ENCODE results near the gene CFAP210.

The CFAP210 gene

DNA sequence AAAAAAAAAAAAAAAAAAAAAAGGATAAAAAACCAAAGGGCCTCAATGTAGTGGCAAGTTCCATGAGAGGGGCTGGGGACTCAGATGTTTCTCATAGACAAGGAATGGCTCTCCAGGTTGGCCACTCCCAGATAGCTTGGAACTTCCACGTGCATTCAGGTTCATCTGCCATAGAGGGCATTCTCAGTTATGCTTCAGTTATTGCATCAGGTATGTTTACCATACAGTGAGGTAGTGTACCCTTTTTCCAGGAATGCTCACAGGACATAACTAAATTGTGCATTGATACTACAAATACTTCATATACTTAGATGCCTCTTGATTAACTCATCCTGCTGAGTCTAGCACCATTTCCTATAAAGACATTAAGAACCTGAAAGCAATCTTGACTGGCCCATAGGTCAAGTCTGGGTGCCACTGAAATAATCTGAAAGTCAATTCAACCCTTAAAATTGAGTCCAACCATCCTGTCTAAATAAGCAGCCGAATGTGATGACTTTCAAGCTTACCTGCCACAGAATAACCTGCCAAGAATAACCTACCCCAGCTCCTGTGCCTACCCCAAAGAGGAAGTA, 24.8 kb upstream of the CFAP210 start:
- H3K4me3 ChIP-seq (ENCODE audit: control insufficient read depth, low read depth, low read length) = no peak overlapping the region
- no peak for TF ChIP-seq CTCF (conservative IDR thresholded peaks at IDR 0.05; ENCODE audit: control insufficient read depth, insufficient read depth, low read depth, low read length)
- DNase-seq (ENCODE audit: low read depth) = no peak

GRCh38 chr2:169717691-169718063, 23.5 kb upstream of the CFAP210 start:
- no peak for DNase-seq (ENCODE audit: low read depth)
- no peak for TF ChIP-seq CTCF (conservative IDR thresholded peaks at IDR 0.05; ENCODE audit: control insufficient read depth, insufficient read depth, low read depth, low read length)
- H3K4me3 ChIP-seq (ENCODE audit: control insufficient read depth, low read depth, low read length) = no peak overlapping the region

GRCh38 chr2:169716938-169717690, 22.9 kb upstream of the CFAP210 start:
- peak; percentile 6 for DNase-seq (ENCODE audit: low read depth)
- TF ChIP-seq CTCF (conservative IDR thresholded peaks at IDR 0.05; ENCODE audit: control insufficient read depth, insufficient read depth, low read depth, low read length) = no peak

GRCh38 chr2:169716238-169716886, 22.2 kb upstream of the CFAP210 start:
- DNase-seq (ENCODE audit: low read depth) = peak; percentile 91
- no peak for TF ChIP-seq CTCF (conservative IDR thresholded peaks at IDR 0.05; ENCODE audit: control insufficient read depth, insufficient read depth, low read depth, low read length)
- H3K4me3 ChIP-seq (ENCODE audit: control insufficient read depth, low read depth, low read length) = no peak overlapping the region

More at GRCh38 chr2:169716938-169717690, 22.9 kb upstream of the CFAP210 start:
- H3K4me3 ChIP-seq (ENCODE audit: control insufficient read depth, low read depth, low read length) = no peak overlapping the region

GRCh38 chr2:169715379-169716237, 21.4 kb upstream of the CFAP210 start:
- DNase-seq (ENCODE audit: low read depth) = peak; percentile 18
- TF ChIP-seq CTCF (conservative IDR thresholded peaks at IDR 0.05; ENCODE audit: control insufficient read depth, insufficient read depth, low read depth, low read length) = no peak
- no peak overlapping the region for H3K4me3 ChIP-seq (ENCODE audit: control insufficient read depth, low read depth, low read length)

DNA sequence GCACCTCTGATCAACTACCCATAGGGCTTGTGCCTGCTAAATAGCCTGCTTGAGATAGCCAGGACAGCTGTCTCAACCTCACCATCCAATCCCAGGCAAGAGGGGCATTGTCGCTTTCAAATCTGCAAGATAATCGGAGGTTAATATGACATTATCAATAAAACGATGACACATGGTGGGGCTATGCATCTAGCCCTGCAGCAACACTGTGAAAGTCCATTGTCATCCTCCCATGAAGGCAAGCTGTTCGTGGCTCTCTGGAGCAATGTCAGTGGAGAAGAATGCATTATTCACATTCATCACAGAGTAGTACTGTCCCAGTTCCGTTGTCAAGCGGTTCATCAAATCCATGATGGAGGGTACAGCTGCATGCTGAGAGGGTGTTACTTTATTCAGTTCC, 20.5 kb upstream of the CFAP210 start:
- H3K4me3 ChIP-seq (ENCODE audit: control insufficient read depth, low read depth, low read length) = no peak overlapping the region
- no peak for TF ChIP-seq CTCF (conservative IDR thresholded peaks at IDR 0.05; ENCODE audit: control insufficient read depth, insufficient read depth, low read depth, low read length)
- peak; percentile 10 for DNase-seq (ENCODE audit: low read depth)
